HG03108 (cell line): ENCODE measurements around the gene NRG3.
"Not testable (repeated sequence)": the region's sequence is repeated elsewhere in the genome, so short reads cannot be mapped to it uniquely, and the experiment has no call there.

Experiments used
- ATAC-seq: cut with Tn5 transposase; IDR thresholded peaks from one replicate; pipeline ENCODE4 v1.9.1; 2021; ENCODE audit warnings: moderate library complexity; ENCODE audit not compliant: unreplicated experiment

The NRG3 gene

DNA sequence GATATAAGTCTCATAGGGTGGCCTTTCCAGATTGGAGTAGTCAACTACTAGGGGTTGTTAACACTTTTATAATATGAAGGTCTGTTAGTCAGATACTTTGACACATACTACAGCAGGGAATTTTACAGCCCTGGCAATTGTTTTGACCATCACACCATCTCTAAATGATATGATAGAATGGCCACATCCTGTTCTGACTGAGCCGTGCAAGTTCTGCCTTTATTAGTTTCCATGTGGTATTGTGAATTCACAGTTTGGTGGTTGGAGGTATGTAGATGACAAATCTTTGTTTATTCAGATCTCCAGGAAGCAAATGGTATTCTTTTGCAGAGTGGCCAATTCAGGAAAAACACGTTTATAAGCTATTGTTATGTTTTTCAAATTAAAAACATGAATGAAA is 83.0 kb downstream of the NRG3 start:
- no peak for ATAC-seq

DNA sequence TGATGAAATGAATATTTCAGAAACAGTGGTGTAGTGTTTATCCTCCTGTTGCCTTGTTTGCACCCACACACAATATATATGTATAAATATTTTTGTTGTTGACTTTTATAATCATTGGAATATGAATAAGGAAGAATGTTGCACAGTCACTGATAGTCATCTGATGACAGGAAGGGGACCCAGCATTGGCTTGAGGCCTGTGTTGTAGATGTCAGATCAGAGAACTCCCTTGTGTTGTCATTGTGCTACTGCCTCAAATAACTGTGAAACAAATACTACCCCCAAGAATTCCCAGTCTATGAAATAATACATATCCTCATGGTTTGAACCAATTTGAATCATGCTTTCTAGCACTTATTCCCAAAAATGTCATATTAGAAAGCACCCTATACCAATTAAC is 84.0 kb downstream of the NRG3 start:
- ATAC-seq: no peak

DNA sequence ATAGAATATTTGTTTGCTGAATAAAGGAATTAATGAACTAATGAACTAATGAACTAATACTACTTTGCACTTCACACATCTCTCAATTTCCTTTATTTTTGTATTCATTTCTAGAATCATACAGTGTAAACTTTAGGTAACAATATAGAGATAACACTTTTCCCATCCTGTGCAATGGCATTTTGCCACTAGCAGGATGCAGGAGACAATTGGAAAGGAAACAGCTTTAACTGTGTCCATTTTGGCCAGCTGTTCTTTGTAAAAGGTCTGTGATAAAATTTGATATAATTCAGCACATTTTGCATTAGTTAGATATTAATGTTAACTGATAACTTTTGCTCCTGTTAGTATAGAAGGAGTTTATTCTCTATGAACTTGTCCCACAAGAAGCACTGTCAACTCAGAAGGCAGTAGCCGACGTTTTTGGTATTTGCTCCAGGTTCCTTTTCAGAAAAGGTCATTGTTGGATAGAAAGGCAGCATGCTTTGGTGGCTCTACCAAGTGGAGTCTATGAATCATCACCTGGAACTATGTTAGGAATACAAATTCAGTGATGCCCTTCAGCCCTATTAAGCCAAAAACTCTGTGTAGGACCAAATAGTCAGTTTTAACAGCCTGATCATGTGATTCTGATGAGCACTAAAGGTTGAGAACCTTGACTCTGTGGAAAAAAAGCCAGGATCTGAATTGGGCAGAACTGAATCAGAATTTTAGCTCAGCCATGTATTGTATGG is 86.6 kb downstream of the NRG3 start:
- no peak for ATAC-seq

DNA sequence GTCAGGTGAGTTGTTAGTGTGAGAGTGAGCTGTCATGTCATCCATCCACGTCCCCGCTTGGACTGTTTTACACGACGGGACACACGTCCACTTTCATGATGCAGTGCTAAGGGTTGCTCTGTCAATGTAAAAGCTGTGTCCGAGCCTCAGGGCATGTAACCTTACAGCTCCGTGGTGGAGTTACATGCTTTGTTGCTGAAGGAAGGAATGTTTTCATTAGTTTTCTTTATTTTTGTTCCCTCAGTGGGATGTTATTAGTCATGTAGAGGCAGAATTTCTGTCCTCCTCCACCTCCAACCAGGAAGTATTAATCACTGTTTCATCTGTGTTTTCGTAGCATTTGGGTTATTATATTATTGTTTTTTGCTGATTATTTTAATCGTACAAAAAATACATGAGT is 88.6 kb downstream of the NRG3 start:
- no peak for ATAC-seq

DNA sequence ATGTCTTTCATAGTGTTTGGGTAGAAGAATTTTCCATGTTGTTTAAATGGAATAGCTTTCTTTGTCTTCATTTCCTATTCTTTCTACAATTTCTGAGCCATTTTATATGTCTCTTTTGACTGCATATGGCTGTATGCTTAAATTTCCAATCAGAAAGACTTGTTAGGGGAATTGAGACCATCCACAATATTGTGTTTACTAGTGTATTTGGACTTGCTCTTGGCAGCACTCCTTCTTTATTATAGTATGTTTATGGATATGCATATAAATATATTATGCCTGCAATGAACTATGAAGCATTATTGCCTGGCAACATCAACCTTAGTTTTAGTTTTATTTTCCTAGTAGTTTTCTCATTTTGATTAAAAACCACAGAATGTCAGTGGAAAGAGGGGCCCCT is 92.7 kb downstream of the NRG3 start:
- no peak for ATAC-seq

DNA sequence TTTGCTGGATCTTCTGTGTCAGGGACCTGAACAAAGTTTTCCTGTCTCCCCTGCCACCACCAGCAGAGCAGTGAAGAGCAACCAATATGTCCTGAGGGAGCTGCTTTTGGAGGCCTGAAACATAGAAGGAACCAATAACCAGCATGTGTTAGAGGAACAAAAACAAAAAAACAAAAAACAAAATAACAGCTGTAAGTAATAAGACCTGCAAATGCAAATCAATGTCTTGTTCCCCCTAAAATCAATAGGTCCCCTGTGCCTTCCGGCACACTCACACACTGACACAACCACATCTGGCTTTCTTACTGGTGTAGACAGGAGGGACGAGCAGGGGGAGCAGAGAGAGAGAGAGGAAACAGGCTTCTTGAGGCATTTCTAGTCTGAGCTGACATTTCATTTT is 94.1 kb downstream of the NRG3 start:
- ATAC-seq: no peak

DNA sequence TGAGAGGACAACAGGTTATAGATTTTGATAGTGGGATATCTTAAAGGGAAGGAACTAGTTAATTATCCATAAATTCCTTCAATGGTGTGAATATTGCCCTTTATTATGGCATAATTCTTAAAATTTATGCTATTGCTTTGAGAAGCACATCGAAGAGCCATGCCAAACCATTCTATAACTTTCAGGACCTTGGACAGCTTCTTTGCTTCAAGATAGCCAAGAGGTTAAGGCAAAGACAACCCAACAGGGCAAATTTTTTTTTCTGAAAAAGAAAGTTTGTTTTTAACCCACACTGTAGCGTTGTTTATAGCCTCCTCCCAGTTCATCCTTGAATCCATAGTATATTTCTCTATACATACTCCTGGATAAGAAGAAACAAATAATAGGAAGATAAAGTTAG is 103.2 kb downstream of the NRG3 start:
- ATAC-seq: no peak

DNA sequence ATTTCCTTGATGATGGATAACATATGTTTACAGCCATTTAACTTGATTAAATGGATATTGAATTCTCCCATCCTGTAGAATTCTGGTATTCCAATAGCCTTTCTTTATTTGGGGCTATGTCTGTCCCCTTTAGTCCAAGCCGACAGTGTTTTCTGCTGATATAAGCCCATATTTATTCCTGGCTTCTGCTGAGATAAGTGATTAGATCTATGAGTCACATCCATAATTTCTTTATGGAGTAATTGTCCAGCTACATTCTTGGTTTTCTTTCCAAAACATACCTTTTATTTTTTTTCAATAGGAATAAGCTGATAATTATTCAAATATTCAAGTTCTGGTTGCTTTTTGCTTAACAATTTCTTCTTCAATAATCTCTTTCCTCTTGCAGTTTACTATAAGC is 106.7 kb downstream of the NRG3 start:
- ATAC-seq: no peak

DNA sequence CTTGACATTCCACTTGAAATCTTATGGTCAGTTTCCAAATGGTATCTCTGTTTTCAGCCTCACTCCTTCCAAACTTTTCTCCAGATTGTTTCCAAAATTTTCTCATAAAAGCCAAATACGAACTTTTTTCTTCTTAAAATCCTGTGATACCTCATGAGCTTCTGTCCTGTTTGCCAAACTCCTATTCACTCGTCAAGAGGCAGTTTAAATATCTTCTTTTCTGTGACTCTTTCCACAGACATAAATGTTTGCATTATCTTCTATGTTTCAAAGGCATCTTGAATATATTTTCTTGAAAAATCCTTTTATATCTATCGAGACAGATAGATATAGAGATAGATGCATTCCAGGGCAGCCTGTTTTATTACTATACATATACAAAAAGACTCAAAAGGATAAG is 109.4 kb downstream of the NRG3 start:
- no peak for ATAC-seq

DNA sequence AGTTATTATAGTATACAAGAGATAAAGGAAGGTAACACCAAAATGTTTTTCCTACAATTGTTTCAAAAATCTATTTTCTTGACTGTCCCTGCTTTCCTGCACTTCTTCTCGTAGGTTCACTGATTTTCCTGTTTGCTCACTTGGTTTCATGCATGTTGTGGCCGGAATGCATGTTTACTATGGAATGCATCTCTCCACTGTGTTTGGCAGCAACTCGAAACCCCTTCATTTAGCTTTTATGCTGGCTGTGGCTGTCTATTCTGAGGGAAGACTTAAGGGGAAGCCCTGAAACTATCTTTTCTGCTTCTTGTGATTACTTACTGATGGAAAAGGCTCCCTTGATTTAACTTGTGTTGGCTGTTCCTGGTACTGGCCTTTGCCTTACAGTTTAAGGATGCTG is 120.3 kb downstream of the NRG3 start:
- ATAC-seq: no peak

DNA sequence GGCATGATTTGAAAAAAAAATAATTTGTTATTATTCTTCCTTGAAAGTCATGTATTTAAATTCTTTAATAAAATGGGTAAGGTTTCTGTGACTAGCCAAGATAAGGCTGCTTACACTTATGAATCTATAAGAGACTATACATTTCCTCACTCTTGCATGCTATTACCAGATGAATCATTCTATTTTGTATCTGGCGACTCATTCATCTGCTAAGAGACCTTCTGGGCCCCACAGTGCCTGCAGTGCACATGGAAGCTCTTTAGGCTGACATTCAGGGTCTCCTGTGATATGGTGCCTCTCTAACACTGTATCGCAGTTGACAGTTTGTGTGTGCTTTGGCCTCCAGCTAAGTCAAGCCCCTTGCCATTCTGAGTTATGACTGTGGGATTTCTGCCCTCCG is 121.9 kb downstream of the NRG3 start:
- ATAC-seq: no peak

DNA sequence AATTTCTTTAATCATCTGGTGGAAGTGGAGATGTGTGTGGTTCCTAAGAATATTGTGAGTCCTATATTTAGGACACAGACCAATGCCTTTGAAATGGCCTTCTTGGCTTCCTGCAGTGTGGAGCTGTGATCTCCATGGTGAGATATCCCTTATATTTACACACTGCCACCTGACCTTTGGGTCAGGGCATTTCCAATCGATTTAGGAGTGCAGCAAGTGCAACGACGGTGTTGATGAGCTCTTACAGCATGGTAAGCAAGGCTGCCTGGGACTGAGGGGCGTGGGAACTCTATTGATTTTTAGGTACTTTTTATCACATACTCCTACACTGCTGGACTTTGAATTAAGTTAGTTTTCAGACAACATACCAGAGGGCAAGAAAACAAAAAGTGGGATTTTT is 146.0 kb downstream of the NRG3 start:
- no peak for ATAC-seq

DNA sequence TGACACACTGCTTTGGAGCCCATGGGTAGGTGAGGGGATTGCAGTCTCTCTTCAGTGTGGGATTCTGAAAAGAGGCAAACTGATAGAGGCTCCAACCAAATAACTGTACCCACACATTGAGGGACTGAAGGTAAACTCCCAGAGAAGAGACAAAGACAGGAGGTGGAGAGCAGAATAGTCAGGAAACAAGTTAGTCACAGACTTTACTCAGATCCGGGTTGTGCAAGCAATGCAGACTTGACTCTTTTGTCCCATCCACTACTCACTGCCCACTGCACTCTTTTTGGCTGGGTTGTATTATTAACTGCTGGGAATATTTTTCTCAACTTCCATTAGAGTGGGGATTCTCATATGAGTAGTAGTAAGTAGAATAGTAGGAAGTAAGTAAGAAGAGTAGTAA is 152.7 kb downstream of the NRG3 start:
- no peak for ATAC-seq

DNA sequence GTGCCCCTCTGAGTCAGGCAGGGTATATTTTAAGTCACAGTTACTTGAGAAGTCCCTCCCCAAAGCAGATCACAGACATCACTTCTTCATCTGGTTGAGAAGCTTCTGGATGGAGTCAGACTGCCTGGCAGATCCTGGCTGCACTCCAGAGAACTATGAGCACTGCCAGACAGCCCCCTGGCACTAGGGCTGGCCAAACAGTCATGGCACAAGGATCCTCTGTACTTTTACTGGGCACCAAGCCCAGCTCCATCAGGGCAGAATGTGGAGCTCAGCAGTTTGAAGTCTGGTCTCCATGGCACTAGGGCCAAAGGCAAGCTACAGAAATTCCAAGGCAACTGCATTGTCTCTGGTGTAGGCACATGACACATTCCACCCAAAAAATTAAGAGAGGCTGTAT is 162.1 kb downstream of the NRG3 start:
- ATAC-seq: no peak

DNA sequence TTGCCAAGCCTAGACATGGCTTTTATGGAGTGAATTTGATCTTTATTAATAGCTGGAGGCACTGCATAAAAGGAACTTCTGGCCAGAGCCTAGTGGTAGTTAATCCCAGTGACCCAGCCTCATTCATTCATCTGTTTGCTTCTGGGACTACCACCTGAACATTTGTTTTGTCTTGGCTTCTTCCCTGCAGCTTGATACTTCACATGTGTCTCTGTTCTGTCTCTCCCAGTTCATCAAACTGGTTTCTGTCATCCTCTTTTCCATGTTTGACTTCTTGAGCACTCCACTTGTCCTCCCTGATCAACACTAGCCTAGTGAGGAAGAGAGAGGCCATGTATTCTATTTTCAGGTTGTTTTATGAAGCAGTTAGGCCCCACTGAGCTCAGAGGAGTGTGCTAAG is 163.6 kb downstream of the NRG3 start:
- no peak for ATAC-seq

DNA sequence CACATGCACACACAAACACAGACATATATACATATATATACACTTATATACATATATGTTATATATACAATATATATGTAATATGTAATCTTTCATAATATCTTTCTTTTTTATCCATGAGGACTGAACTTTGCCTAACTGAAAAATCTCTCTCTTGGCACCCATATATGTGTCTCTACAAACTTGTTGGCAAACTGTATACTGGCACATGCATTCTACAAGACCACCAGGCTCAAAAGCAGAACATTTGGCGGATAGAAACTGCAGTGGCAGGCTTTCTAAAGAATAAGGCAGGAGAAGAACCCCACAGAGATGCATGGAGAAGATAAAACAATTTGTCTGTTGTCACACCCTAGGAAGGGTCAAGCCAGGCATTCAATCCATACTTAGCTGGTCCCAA is 165.3 kb downstream of the NRG3 start:
- ATAC-seq: no peak

DNA sequence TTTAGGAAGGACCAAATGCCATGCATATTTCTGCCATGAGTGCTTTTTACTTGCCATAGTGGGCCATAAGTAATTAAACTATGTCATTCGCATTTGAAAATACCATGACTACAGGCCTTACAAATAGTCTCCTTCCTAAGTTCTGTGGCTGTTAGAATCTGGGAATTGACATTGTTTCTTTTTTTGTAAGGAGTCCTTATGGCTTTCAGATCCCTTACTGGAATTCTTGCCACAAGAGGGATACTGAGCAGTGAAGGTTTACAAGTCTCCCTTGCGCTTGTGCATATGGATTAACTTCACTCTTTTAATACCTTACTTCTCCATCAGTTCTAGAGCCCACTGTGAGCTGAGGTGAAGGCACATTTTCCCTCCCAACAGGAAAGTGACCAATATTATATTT is 166.0 kb downstream of the NRG3 start:
- ATAC-seq: no peak

DNA sequence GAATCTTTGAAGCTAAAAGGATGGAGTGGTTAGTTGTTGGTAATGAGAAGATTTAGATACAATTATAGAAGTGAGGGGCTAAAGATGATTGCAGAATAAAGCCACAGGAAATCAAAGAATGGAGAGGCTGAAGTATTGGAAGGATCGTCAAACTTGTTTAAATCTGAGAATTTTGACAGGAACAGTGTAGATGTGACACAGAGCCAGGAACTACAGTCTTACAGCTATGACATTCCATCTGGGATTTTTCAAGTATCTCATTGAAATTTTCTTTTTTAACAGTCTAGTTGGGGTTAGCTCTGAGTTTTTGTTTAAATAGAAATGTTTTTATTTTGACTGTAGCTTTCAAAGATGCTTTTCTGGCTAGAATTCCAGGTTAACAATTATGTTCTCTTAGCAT is 181.4 kb downstream of the NRG3 start:
- no peak for ATAC-seq

DNA sequence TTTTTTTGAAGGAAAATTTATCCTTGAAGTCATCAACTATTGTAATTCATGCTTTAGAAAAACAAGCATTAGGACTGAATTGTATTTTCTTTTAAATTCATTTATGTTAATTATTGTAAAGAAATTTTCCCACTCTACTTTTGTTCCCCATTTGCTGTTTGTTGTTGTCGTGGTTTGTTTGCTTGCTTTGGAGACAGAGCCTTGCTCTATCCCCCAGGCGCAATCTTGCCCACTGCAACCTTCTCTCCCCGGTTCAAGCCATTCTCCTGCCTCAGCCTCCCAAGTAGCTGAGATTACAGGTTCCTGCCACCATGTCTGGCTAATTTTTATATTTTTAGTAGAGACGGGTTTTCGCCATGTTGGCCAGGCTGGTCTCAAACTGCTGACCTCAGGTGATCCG is 192.2 kb downstream of the NRG3 start:
- ATAC-seq: not testable (repeated sequence)

DNA sequence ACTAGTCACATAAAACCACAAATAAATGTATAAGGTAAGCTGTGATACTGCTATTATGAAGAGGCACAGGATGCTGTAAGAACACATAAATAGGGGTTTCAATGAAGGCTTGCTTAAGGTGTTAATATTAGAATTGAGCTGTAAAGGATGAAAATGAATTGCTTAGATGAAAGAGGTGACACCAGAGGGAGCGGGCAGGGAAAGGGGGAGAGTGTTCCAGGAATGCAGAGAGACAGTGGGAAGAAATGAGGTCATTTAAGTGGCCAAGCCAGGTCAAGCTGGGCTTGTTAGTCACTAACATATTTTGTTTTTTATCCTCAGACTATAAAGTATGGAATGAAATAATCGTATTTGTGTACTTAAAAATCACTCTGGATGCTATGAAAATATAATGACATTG is 193.5 kb downstream of the NRG3 start:
- ATAC-seq: no peak

DNA sequence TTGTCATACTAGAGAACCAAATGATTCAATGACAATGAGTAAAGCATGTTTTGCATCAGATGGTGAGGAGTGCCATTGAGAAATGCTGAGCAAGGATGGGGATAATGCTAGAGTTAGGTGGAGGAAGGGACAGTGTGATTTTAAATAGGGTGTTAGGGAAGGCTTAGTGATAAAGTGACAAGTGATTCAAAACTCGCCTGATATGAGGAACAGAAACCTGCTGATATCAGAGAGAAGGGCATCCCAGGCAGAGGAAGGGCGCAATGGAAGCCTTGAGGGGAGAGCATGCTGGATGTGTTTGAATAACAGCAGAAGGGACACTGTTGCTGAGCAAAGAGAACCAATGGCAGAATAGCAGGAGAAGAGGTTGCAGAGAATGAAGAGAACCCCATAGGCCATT is 196.2 kb downstream of the NRG3 start:
- ATAC-seq: no peak

DNA sequence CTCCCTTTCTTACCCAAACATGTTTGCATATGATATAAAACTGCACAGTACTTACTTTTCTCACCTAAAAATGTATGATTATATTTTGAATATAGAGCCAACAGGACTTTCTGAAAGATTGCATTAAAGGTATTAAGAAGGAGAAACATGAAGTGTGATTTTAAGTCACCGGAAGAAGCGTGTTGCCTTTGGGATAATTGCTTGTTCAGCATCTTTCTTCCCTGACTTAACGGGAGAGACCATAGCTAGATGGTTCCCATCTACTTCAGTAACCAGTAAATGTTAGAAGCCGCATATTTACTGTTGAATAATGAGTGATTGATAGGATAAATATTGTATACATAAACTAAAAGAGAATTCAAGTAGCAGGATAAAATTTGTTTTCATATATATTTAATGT is 197.1 kb downstream of the NRG3 start:
- ATAC-seq: no peak

DNA sequence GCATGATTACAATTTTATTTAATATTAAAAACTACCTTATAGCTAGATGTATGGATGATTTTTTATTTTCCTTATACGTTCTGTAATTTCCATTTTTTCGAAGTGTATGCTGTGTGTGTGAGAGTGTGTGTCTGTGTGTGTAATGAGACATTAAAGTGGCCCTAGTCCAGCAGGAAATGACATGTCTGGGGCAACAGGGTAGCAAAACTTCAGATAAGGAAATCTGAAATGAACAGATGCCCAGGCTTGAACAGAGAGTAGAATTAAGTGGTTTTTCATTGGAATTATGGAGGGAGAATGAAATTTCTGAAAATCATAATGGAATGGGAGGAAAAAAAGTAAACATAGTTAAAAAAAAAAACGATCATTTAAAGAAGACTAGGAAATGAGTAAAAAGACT is 200.6 kb downstream of the NRG3 start:
- no peak for ATAC-seq

DNA sequence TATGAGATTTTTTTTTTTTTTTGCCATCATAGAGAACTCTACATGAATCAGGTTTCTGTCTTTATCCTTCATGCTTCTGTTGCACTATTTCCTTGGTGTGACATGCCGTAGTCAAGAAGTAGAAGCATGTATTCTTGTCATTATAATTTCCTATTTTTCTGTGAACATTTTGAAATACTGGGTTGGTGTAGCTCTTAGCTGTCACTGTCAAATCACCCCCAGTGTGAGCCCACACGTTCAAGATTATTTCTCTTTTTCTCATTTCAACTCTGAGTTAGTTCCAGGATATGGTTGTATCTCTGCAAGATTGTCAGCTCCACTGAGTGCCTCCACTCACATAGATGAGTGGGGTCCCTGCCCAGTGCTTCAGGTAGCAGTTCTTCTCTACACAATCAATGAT is 209.5 kb downstream of the NRG3 start:
- no peak for ATAC-seq
